H9 (cell line): ENCODE measurements around the gene ARNT2. TPM values are rescaled to one million over a fixed set of nuclear protein-coding genes. Genes with fewer than 3 reads are reported as not detected.

Source experiments
- DNase-seq: peaks from one replicate; pipeline ENCODE4 v3.0.0-alpha.2; 2017
- H2AFZ ChIP-seq: one replicate; pipeline ENCODE4 v1.6.1; 2013; ENCODE audit warnings: mild to moderate bottlenecking, low read length, control low read depth, moderate library complexity
- H2AK5ac ChIP-seq: 2 replicates; pipeline ENCODE4 v1.6.1; 2013; ENCODE audit warnings: low read length, control low read depth, mixed read lengths; ENCODE audit not compliant: insufficient read length
- H2BK120ac ChIP-seq: one replicate; pipeline ENCODE4 v1.6.1; 2013; ENCODE audit warnings: low read depth, mild to moderate bottlenecking, low read length, control low read depth, inconsistent platforms; ENCODE audit not compliant: poor library complexity, severe bottlenecking
- H2BK12ac ChIP-seq: 2 replicates; pipeline ENCODE4 v1.6.1; 2013; ENCODE audit warnings: low read length, control low read depth, mixed read lengths, low read depth; ENCODE audit not compliant: insufficient read length
- H2BK15ac ChIP-seq: 2 replicates; pipeline ENCODE4 v1.6.1; 2013; ENCODE audit warnings: low read depth, low read length, control low read depth
- H2BK20ac ChIP-seq: one replicate; pipeline ENCODE4 v1.6.1; 2013; ENCODE audit warnings: low read depth, mild to moderate bottlenecking, low read length, control low read depth, inconsistent platforms; ENCODE audit not compliant: poor library complexity, severe bottlenecking
- H2BK5ac ChIP-seq: 2 replicates; pipeline ENCODE4 v1.6.1; 2013; ENCODE audit warnings: low read length, control low read depth, mixed read lengths; ENCODE audit not compliant: insufficient read length
- H3K14ac ChIP-seq: 2 replicates; pipeline ENCODE4 v1.6.1; 2013; ENCODE audit warnings: low read length, control low read depth; ENCODE audit not compliant: insufficient read depth
- H3K18ac ChIP-seq: 2 replicates; pipeline ENCODE4 v1.6.1; 2013; ENCODE audit warnings: low read depth, mild to moderate bottlenecking, mixed read lengths, low read length, control low read depth; ENCODE audit not compliant: insufficient read length
- H3K23ac ChIP-seq: 2 replicates; pipeline ENCODE4 v1.6.1; 2013; ENCODE audit warnings: low read length, control low read depth, mixed read lengths, low read depth; ENCODE audit not compliant: insufficient read length
- H3K23me2 ChIP-seq: 2 replicates; pipeline ENCODE4 v1.6.1; 2013; ENCODE audit warnings: low read depth, mild to moderate bottlenecking, mixed read lengths, low read length, control low read depth; ENCODE audit not compliant: insufficient read length, poor library complexity, severe bottlenecking
- H3K27ac ChIP-seq: 2 replicates; pipeline ENCODE4 v1.5.1; 2013; ENCODE audit warnings: low read length, control low read depth, mixed read lengths, low read depth; ENCODE audit not compliant: insufficient read length
- H3K27me3 ChIP-seq: 2 replicates; pipeline ENCODE4 v1.6.1; 2013; ENCODE audit warnings: low read length, control low read depth, inconsistent platforms; ENCODE audit not compliant: insufficient read depth
- H3K4ac ChIP-seq: 2 replicates; pipeline ENCODE4 v1.6.1; 2013; ENCODE audit warnings: low read depth, mild to moderate bottlenecking, control low read depth, inconsistent platforms, low read length, moderate library complexity
- H3K4me1 ChIP-seq: 2 replicates; pipeline ENCODE4 v1.6.1; 2013; ENCODE audit warnings: low read length, control low read depth, inconsistent platforms; ENCODE audit not compliant: insufficient read depth
- H3K4me2 ChIP-seq: 2 replicates; pipeline ENCODE4 v1.6.1; 2013; ENCODE audit warnings: low read length, control low read depth, mixed read lengths; ENCODE audit not compliant: insufficient read length, insufficient read depth
- H3K56ac ChIP-seq: 2 replicates; pipeline ENCODE4 v1.6.1; 2013; ENCODE audit warnings: low read depth, mild to moderate bottlenecking, mixed read lengths, low read length, control low read depth; ENCODE audit not compliant: insufficient read length
- H3K79me1 ChIP-seq: 2 replicates; pipeline ENCODE4 v1.6.1; 2013; ENCODE audit warnings: low read depth, mild to moderate bottlenecking, moderate library complexity, low read length, control low read depth, inconsistent platforms; ENCODE audit not compliant: insufficient read depth, poor library complexity, severe bottlenecking
- H3K79me2 ChIP-seq: 2 replicates; pipeline ENCODE4 v1.6.1; 2013; ENCODE audit warnings: low read length, control low read depth, inconsistent platforms; ENCODE audit not compliant: insufficient read depth
- H3K9ac ChIP-seq: 2 replicates; pipeline ENCODE4 v1.6.1; 2013; ENCODE audit warnings: low read length, control low read depth, mixed read lengths; ENCODE audit not compliant: insufficient read length; ENCODE audit errors: extremely low read depth
- H3K9me3 ChIP-seq: one replicate; pipeline ENCODE4 v1.6.1; 2013; ENCODE audit warnings: low read depth, low read length, inconsistent platforms; ENCODE audit not compliant: control insufficient read depth
- H3T11ph ChIP-seq: one replicate; pipeline ENCODE4 v1.6.1; 2013; ENCODE audit warnings: mild to moderate bottlenecking, low read length, control low read depth, inconsistent platforms
- H4K20me1 ChIP-seq: one replicate; pipeline ENCODE4 v1.6.1; 2013; ENCODE audit not compliant: control insufficient read depth, insufficient read length, insufficient read depth
- H4K5ac ChIP-seq: 2 replicates; pipeline ENCODE4 v1.6.1; 2013; ENCODE audit warnings: low read depth, mild to moderate bottlenecking, mixed read lengths, low read length, control low read depth; ENCODE audit not compliant: insufficient read length
- H4K8ac ChIP-seq: replicated peaks from 2 replicates; pipeline ENCODE4 v1.6.1; 2013; ENCODE audit warnings: low read length, control low read depth, mixed read lengths, low read depth; ENCODE audit not compliant: insufficient read length
- H4K91ac ChIP-seq: 2 replicates; pipeline ENCODE4 v1.6.1; 2013; ENCODE audit warnings: low read depth, mild to moderate bottlenecking, moderate library complexity, mixed read lengths, low read length, control low read depth; ENCODE audit not compliant: insufficient read length
- H3K27ac Mint-ChIP-seq, 3 experiments: 2 replicates in 2 of 3; 3 replicates in 1 of 3; pipeline ENCODE4 v1.8.0; 2020 to 2021; ENCODE audit warnings: mixed read lengths in 3 of 3, mild to moderate bottlenecking in 1 of 3, moderate library complexity in 1 of 3
- H3K27me3 Mint-ChIP-seq: 2 replicates; pipeline ENCODE4 v1.8.0; 2021; ENCODE audit warnings: low read depth, mild to moderate bottlenecking, moderate library complexity, mixed read lengths
- H3K36me3 Mint-ChIP-seq, 3 experiments: 2 replicates in 2 of 3; 3 replicates in 1 of 3; pipeline ENCODE4 v1.8.0; 2020 to 2021; ENCODE audit warnings: low read depth in 3 of 3, mixed read lengths in 3 of 3; ENCODE audit not compliant: insufficient read depth in 1 of 3
- H3K4me1 Mint-ChIP-seq, 2 experiments: 2 replicates each; pipeline ENCODE4 v1.8.0; 2020; ENCODE audit warnings: mixed read lengths in 2 of 2
- H3K4me3 Mint-ChIP-seq, 2 experiments: 2 replicates in 1 of 2; 3 replicates in 1 of 2; pipeline ENCODE4 v1.8.0; 2020 to 2021; ENCODE audit warnings: mild to moderate bottlenecking in 2 of 2, mixed read lengths in 2 of 2, moderate library complexity in 1 of 2
- H3K9me3 Mint-ChIP-seq, 2 experiments: 2 replicates in 1 of 2; 3 replicates in 1 of 2; pipeline ENCODE4 v1.8.0; 2020; ENCODE audit warnings: mild to moderate bottlenecking in 2 of 2, mixed read lengths in 2 of 2, moderate library complexity in 1 of 2
- WGBS: extraction: QIAGEN DNeasy Blood & Tissue Kit; methylation state at CpG from one replicate; pipeline ENCODE4 v1.1.7; 2013; ENCODE audit warnings: missing lambda C conversion rate, low lambda C conversion rate, mixed read lengths; ENCODE audit not compliant: insufficient read length; ENCODE audit errors: extremely low coverage; 5-methylcytosine and 5-hydroxymethylcytosine counted together
- total RNA-seq: library from RNA; stranded (reverse); gene quantifications from 2 replicates; pipeline ENCODE4 v1.2.1, GENCODE V29; 2021
- TF ChIP-seq, protein P1 (sequence below): fragments of 200-600 bp; sonication (generic); conservative IDR thresholded peaks from 3 replicates; pipeline ENCODE4 v1.8.0; 2021; ENCODE audit warnings: antibody characterized with exemption, mild to moderate bottlenecking

Gene ARNT2
- total RNA-seq, 1 experiment from 2014 or later, result 10.5 TPM

- H3K9ac ChIP-seq, result no peak overlapping the region
- no peak overlapping the region for H2AK5ac ChIP-seq
- H3K79me2 ChIP-seq, result no peaks in the 10 kb centered on the region
- no peaks in the 10 kb centered on the region for H4K20me1 ChIP-seq
- H3K27ac Mint-ChIP-seq, result no peak overlapping the region
- no peak overlapping the region for H3K4me3 Mint-ChIP-seq
- no peak overlapping the region for H2AFZ ChIP-seq
- no peaks in the 10 kb centered on the region for H3K23me2 ChIP-seq
- no peak for DNase-seq
- H3K9me3 Mint-ChIP-seq, result no peaks in the 10 kb centered on the region; a peak in 1 of 5 replicates
- H3K27ac ChIP-seq, result no peak overlapping the region
- H3K18ac ChIP-seq, result no peak overlapping the region
- no peak overlapping the region for H4K5ac ChIP-seq
- no peak overlapping the region for H3K56ac ChIP-seq
- no peak overlapping the region for H2BK12ac ChIP-seq
- no peak overlapping the region for H3T11ph ChIP-seq
- no peak overlapping the region for H3K23ac ChIP-seq
- H3K27me3 ChIP-seq, result no peaks in the 10 kb centered on the region
- no peak overlapping the region for H3K4me2 ChIP-seq
- H3K4ac ChIP-seq, result no peak overlapping the region
- H3K14ac ChIP-seq, result no peak overlapping the region
- H4K8ac ChIP-seq, result no peak overlapping the region
- no peaks in the 10 kb centered on the region for H3K9me3 ChIP-seq
- TF ChIP-seq, protein P1, sequence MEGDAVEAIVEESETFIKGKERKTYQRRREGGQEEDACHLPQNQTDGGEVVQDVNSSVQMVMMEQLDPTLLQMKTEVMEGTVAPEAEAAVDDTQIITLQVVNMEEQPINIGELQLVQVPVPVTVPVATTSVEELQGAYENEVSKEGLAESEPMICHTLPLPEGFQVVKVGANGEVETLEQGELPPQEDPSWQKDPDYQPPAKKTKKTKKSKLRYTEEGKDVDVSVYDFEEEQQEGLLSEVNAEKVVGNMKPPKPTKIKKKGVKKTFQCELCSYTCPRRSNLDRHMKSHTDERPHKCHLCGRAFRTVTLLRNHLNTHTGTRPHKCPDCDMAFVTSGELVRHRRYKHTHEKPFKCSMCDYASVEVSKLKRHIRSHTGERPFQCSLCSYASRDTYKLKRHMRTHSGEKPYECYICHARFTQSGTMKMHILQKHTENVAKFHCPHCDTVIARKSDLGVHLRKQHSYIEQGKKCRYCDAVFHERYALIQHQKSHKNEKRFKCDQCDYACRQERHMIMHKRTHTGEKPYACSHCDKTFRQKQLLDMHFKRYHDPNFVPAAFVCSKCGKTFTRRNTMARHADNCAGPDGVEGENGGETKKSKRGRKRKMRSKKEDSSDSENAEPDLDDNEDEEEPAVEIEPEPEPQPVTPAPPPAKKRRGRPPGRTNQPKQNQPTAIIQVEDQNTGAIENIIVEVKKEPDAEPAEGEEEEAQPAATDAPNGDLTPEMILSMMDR, result no peak
- no peak overlapping the region for H2BK15ac ChIP-seq
- no peak overlapping the region for H2BK120ac ChIP-seq
- H4K91ac ChIP-seq, result no peak overlapping the region
- H2BK5ac ChIP-seq, result no peak overlapping the region
- H3K36me3 Mint-ChIP-seq, result peaks cover 12 to 17% (median 16%) of the 10 kb centered on the region in 3 experiments
- peaks cover 24 to 27% of the 10 kb centered on the region in 2 experiments for H3K4me1 Mint-ChIP-seq
- WGBS, result no CpG with 5 or more reads among the region's 2 CpGs
- H3K27me3 Mint-ChIP-seq, result peaks cover 2% of the 10 kb centered on the region; the same call in 1 of the 2 replicates
- no peak overlapping the region for H2BK20ac ChIP-seq
- H3K79me1 ChIP-seq, result no peaks in the 10 kb centered on the region
- H3K4me1 ChIP-seq, result peaks cover under 1% of the 10 kb centered on the region; the same call in 1 of the 2 replicates
Observed at GRCh38 chr15:80466543-80466942, 62.4 kb downstream of the ARNT2 start.
